K562 (cell line): Measurements from ENCODE around the gene ZFTA. TPM values are rescaled to one million over a fixed set of nuclear protein-coding genes. Genes with fewer than 3 reads are reported as not detected.

Experiments
- AFF4 ChIP-seq: sonication (generic); formaldehyde crosslinking; IDR thresholded peaks from 2 replicates; pipeline ENCODE4 v1.8.0; 2023; ENCODE audit warnings: mild to moderate bottlenecking, missing genetic modification reagents
- DMBX1 ChIP-seq: fragments of 250-450 bp; sonication (Bioruptor Pico); IDR thresholded peaks from 2 replicates; pipeline ENCODE4 v1.8.0; 2022; ENCODE audit warnings: inconsistent platforms, mild to moderate bottlenecking, moderate library complexity, borderline replicate concordance
- FOSL1 ChIP-seq: fragments of 200-800 bp; sonication (Bioruptor generic); conservative IDR thresholded peaks from 2 replicates; pipeline ENCODE4 v1.6.1; 2016; ENCODE audit warnings: missing genetic modification characterization, missing compliant biosample characterization
- HNRNPH1 ChIP-seq: fragments of 200-400 bp; formaldehyde crosslinking; optimal IDR thresholded peaks from 2 replicates; pipeline ENCODE3; 2017; ENCODE audit warnings: low read depth, mild to moderate bottlenecking, low read length, moderate library complexity
- MYNN ChIP-seq, 2 experiments: sonication (generic); formaldehyde crosslinking in 1 of 2; IDR thresholded peaks; 2 replicates each; pipeline versions ENCODE4 v1.5.0 to v1.6.1; 2016 to 2020; ENCODE audit warnings: antibody characterized with exemption in 1 of 2, missing genetic modification reagents in 1 of 2
- REST ChIP-seq, 2 experiments: fragments of 450-650 bp; formaldehyde crosslinking in 1 of 2; IDR thresholded peaks; 2 replicates each; pipeline versions ENCODE4 v1.4.0 to v1.6.1; 2014 to 2020; ENCODE audit warnings: mild to moderate bottlenecking in 2 of 2, borderline replicate concordance in 1 of 2, low read depth in 1 of 2
- SMARCC2 ChIP-seq: fragments of 450-650 bp; IDR thresholded peaks from 2 replicates; pipeline ENCODE4 v1.6.1; 2017; ENCODE audit warnings: antibody characterized with exemption, moderate library complexity, mild to moderate bottlenecking, low read depth
- TBL1XR1 ChIP-seq, 2 experiments: IDR thresholded peaks; 2 replicates each; pipeline ENCODE4 v1.6.1; 2012; ENCODE audit warnings: improper control_type of control experiment in 2 of 2, low read length in 2 of 2, mild to moderate bottlenecking in 1 of 2
- TRIM28 ChIP-seq: fragments of 450-650 bp; IDR thresholded peaks from 2 replicates; pipeline ENCODE4 v1.6.1; 2017
- polyA plus RNA-seq, 8 experiments: library from polyadenylated mRNA; depleted of rRNA in 4 of 8; stranded (reverse) in 5 of 8; unstranded in 3 of 8; fragments of >200 nt; fragmentation: Nextera tagmentation in 2 of 8; fragmentation: Illumina TruSeq in 1 of 8; extraction: Ambion mirVana in 2 of 8; extraction: Trizol in 1 of 8; gene quantifications; 2 replicates each; pipeline versions ENCODE4 v1.2.1 to v1.2.3, GENCODE V29; 2011 to 2014; ENCODE audit warnings: inconsistent platforms in 1 of 8, missing spikeins in 1 of 8
- total RNA-seq, 7 experiments: library from RNA; depleted of rRNA in 6 of 7; stranded (reverse); fragments of >200 nt in 6 of 7; fragmentation: Illumina TruSeq in 2 of 7; extraction: Trizol in 2 of 7; gene quantifications; 2 replicates each; pipeline versions ENCODE4 v1.2.1 to v1.2.3, GENCODE V29; 2011 to 2021; ENCODE audit warnings: low replicate concordance in 1 of 7
- TF ChIP-seq, protein P1 (sequence below), 2 experiments: IDR thresholded peaks; 2 replicates each; pipeline ENCODE4 v1.6.1; 2011; ENCODE audit warnings: borderline replicate concordance in 1 of 2, control low read depth in 1 of 2, low read depth in 1 of 2, low read length in 1 of 2, mild to moderate bottlenecking in 1 of 2, mixed read lengths in 1 of 2, moderate library complexity in 1 of 2; ENCODE audit not compliant: insufficient read depth in 1 of 2, insufficient read length in 1 of 2, poor library complexity in 1 of 2, severe bottlenecking in 1 of 2; ENCODE audit errors: extremely low read depth in 1 of 2

Gene ZFTA
- total and polyA plus RNA-seq, 9 of the 15 experiments (the other 6 are each of a cell fraction or from before 2014, with no cell fraction given): 0.45 to 12.3 (median 2.9) TPM

GRCh38 chr11:63802637-63803414 is 34.3 kb upstream of the ZFTA start (continued):
- no peak for TF ChIP-seq TBL1XR1 (IDR thresholded peaks at IDR 0.05; ENCODE audit: low read length in 2 of 2)
- TF ChIP-seq DMBX1 (CRISPR knock-in tag): 0 out of 2 replicates have a peak, but pooled peaks have one; percentile 30
- TF ChIP-seq, protein P1, sequence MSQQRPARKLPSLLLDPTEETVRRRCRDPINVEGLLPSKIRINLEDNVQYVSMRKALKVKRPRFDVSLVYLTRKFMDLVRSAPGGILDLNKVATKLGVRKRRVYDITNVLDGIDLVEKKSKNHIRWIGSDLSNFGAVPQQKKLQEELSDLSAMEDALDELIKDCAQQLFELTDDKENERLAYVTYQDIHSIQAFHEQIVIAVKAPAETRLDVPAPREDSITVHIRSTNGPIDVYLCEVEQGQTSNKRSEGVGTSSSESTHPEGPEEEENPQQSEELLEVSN (IDR thresholded peaks at IDR 0.05; ENCODE audit: borderline replicate concordance in 1 of 2, extremely low read depth in 1 of 2, insufficient read depth in 1 of 2, insufficient read length in 1 of 2, low read depth in 1 of 2, low read length in 1 of 2, poor library complexity in 1 of 2, severe bottlenecking in 1 of 2): peak; percentile 31 to 40
- peak; percentile 92 for TF ChIP-seq FOSL1 (tag)
- no peak for TF ChIP-seq HNRNPH1
- TF ChIP-seq MYNN (IDR thresholded peaks at IDR 0.05): no peak
- TF ChIP-seq MYNN (CRISPR knock-in tag; IDR thresholded peaks at IDR 0.05): no peak
- TF ChIP-seq AFF4 (CRISPR knock-in tag): 0 out of 2 replicates have a peak, but pooled peaks have one; percentile 51
- peak; percentile 38; the same call in 1 of the 2 replicates for TF ChIP-seq REST (IDR thresholded peaks at IDR 0.05; ENCODE audit: borderline replicate concordance)
- TF ChIP-seq REST (CRISPR knock-in tag; IDR thresholded peaks at IDR 0.05; ENCODE audit: low read depth): no peak
- TF ChIP-seq SMARCC2: 0 out of 2 replicates have a peak, but pooled peaks have one; percentile 54
- TF ChIP-seq TRIM28: 0 out of 2 replicates have a peak, but pooled peaks have one; percentile 54
